BJ (cell line): ENCODE results near the gene CPTP. TPM values are rescaled to one million over a fixed set of nuclear protein-coding genes. Genes with fewer than 3 reads are reported as not detected.

ENCODE experiments used
- CTCF ChIA-PET: fragments of 350-600 bp; formaldehyde crosslinking; extraction: SDS; loops from one replicate; lab custom pipeline; 2021; ENCODE audit warnings: antibody characterized with exemption, inconsistent platforms; lab: Yijun Ruan, JAX
- POLR2A ChIA-PET: fragments of 300-600 bp; sonication (Branson Sonifier 250); formaldehyde crosslinking; extraction: SDS; loops from one replicate; lab custom pipeline; 2021; ENCODE audit warnings: antibody characterized with exemption; lab: Charles Lee
- DNase-seq: peaks from one replicate; pipeline ENCODE4 v3.0.0-alpha.2; 2011; ENCODE audit warnings: low read depth
- H3K27me3 ChIP-seq: 2 replicates; pipeline ENCODE4 v1.6.0; 2011; ENCODE audit warnings: low read length; ENCODE audit not compliant: control insufficient read depth, insufficient read depth
- H3K36me3 ChIP-seq: 2 replicates; pipeline ENCODE4 v1.5.1; 2011; ENCODE audit warnings: low read length; ENCODE audit not compliant: control insufficient read depth, insufficient read depth
- H3K4me3 ChIP-seq: 2 replicates; pipeline ENCODE4 v1.5.1; 2011; ENCODE audit warnings: low read depth, mild to moderate bottlenecking, control low read depth, low read length
- CTCF ChIP-seq: IDR thresholded peaks from 2 replicates; pipeline ENCODE4 v1.5.1; 2011; ENCODE audit warnings: low read depth, mild to moderate bottlenecking, control low read depth, inconsistent platforms, low read length, moderate library complexity; ENCODE audit not compliant: insufficient read depth
- polyA plus RNA-seq: library from polyadenylated mRNA; depleted of rRNA; stranded (reverse); fragments of >200 nt; gene quantifications from 2 replicates; pipeline ENCODE4 v1.2.3, GENCODE V29; 2011; rRNA removed
- small RNA-seq: library from RNA; depleted of rRNA; stranded (forward); fragments of <200 nt; gene quantifications from one replicate; pipeline ENCODE3, GENCODE V24; 2012; ENCODE audit warnings: low replicate concordance, low read depth; ENCODE audit not compliant: insufficient read length

The CPTP gene
- polyA plus RNA-seq, 1 experiment, result 14.2 TPM

GRCh38 chr1:1377540-1378205, 53.1 kb downstream of the CPTP start:
- TF ChIP-seq CTCF, result no peak
- Histone ChIP-seq H3K4me3 (no peak overlapping the region), H3K27me3 (no peaks in the 10 kb centered on the region), H3K36me3 (peaks cover 8% of the 10 kb centered on the region)
- POLR2A ChIA-PET, result no interaction called here
- no peak for DNase-seq
- CTCF ChIA-PET, result interaction anchor here (1.3 kb wide), 2 partner anchors 22 to 25 kb away, joined by 3 to 4 read pairs; partner anchors contain the start of gene CCNL2

Small RNAs within 50 kb of the gene (small RNA-seq; reads per million reads assigned to genes)
- gene MIR6726, result not detected

Other genes with a start within 250 kb of the CPTP start
- 4.3 and 8.9 TPM in 2 replicates for gene C1orf159, start 208.7 kb upstream of the CPTP start, polyA plus RNA-seq
- not detected in 2 replicates for gene TTLL10, start 150.9 kb upstream of the CPTP start, polyA plus RNA-seq
- 0.40 TPM in 1 of 2 replicates, not detected in the other for gene TNFRSF18, start 118.2 kb upstream of the CPTP start, polyA plus RNA-seq
- gene TNFRSF4, start 110.6 kb upstream of the CPTP start, polyA plus RNA-seq, result not detected in 2 replicates
- 119 and 188 TPM in 2 replicates for gene SDF4, start 92.8 kb upstream of the CPTP start, polyA plus RNA-seq
- gene B3GALT6, start 92.6 kb upstream of the CPTP start, polyA plus RNA-seq, result 16.9 and 20.9 TPM in 2 replicates
- gene C1QTNF12, start 78.1 kb upstream of the CPTP start, polyA plus RNA-seq, result 0.42 and 0.43 TPM in 2 replicates
- gene UBE2J2, start 50.9 kb upstream of the CPTP start, polyA plus RNA-seq, result 20.5 and 25.7 TPM in 2 replicates
- gene SCNN1D, start 44.4 kb upstream of the CPTP start, polyA plus RNA-seq, result 1.1 and 1.9 TPM in 2 replicates
- 19.5 and 33.9 TPM in 2 replicates for gene ACAP3, start 16.9 kb upstream of the CPTP start, polyA plus RNA-seq
- 11.9 and 18.2 TPM in 2 replicates for gene PUSL1, start 16.2 kb upstream of the CPTP start, polyA plus RNA-seq
- gene INTS11, start 142 bp upstream of the CPTP start, polyA plus RNA-seq, result 52.0 and 95.8 TPM in 2 replicates
- gene TAS1R3, start 6.5 kb downstream of the CPTP start, polyA plus RNA-seq, result 0.06 and 0.11 TPM in 2 replicates
- gene DVL1, start 24.6 kb downstream of the CPTP start, polyA plus RNA-seq, result 16.2 and 23.6 TPM in 2 replicates
- 427 and 702 TPM in 2 replicates for gene MXRA8, start 33.8 kb downstream of the CPTP start, polyA plus RNA-seq
- 73.2 and 97.8 TPM in 2 replicates for gene AURKAIP1, start 50.4 kb downstream of the CPTP start, polyA plus RNA-seq
- gene CCNL2, start 74.5 kb downstream of the CPTP start, polyA plus RNA-seq, result 142 and 175 TPM in 2 replicates
- gene MRPL20, start 82.5 kb downstream of the CPTP start, polyA plus RNA-seq, result 84.8 and 121 TPM in 2 replicates
- 0.31 and 0.43 TPM in 2 replicates for gene ANKRD65, start 96.5 kb downstream of the CPTP start, polyA plus RNA-seq
- 1.7 and 2.0 TPM in 2 replicates for gene VWA1, start 110.9 kb downstream of the CPTP start, polyA plus RNA-seq
- 0.06 and 0.20 TPM in 2 replicates for gene ATAD3C, start 124.9 kb downstream of the CPTP start, polyA plus RNA-seq
- gene ATAD3B, start 147.0 kb downstream of the CPTP start, polyA plus RNA-seq, result 9.5 and 12.5 TPM in 2 replicates
- gene ATAD3A, start 187.4 kb downstream of the CPTP start, polyA plus RNA-seq, result 12.5 and 19.7 TPM in 2 replicates
- gene TMEM240, start 215.8 kb downstream of the CPTP start, polyA plus RNA-seq, result 5.5 and 8.7 TPM in 2 replicates